WTC11 (cell line): Measurements from ENCODE around the gene SAMD5. TPM values are rescaled to one million over a fixed set of nuclear protein-coding genes. Genes with fewer than 3 reads are reported as not detected.

Experiments
- ATAC-seq: fragments of 200-7000 bp; cut with Tn5 transposase; 2 replicates; pipeline ENCODE4 v1.10.0; 2021; ENCODE audit warnings: mild to moderate bottlenecking, moderate library complexity
- CTCF ChIA-PET: fragments of 300-600 bp; sonication (Branson Sonifier 250); formaldehyde crosslinking; loops from one replicate; lab custom pipeline; 2021; ENCODE audit warnings: antibody characterized with exemption; lab: Charles Lee
- POLR2A ChIA-PET: fragments of 350-600 bp; sonication (Branson Sonifier 250); formaldehyde crosslinking; loops from one replicate; lab custom pipeline; 2021; ENCODE audit warnings: antibody characterized with exemption; lab: Charles Lee
- DNase-seq: peaks from one replicate; pipeline ENCODE4 v3.0.0; 2021; ENCODE audit warnings: low spot score
- H3K27ac Mint-ChIP-seq: 2 replicates; pipeline ENCODE4 v1.8.0; 2021; ENCODE audit warnings: mixed read lengths
- H3K27me3 Mint-ChIP-seq: 2 replicates; pipeline ENCODE4 v1.8.0; 2021; ENCODE audit warnings: low read depth, mild to moderate bottlenecking, moderate library complexity, mixed read lengths
- H3K36me3 Mint-ChIP-seq: 2 replicates; pipeline ENCODE4 v1.8.0; 2021; ENCODE audit warnings: mixed read lengths
- H3K4me1 Mint-ChIP-seq: 2 replicates; pipeline ENCODE4 v1.8.0; 2022; ENCODE audit warnings: mixed read lengths
- H3K4me3 Mint-ChIP-seq: 2 replicates; pipeline ENCODE4 v1.8.0; 2021; ENCODE audit warnings: mild to moderate bottlenecking, moderate library complexity, mixed read lengths
- H3K9me3 Mint-ChIP-seq: 2 replicates; pipeline ENCODE4 v1.8.0; 2021; ENCODE audit warnings: mixed read lengths
- FOXJ3 ChIP-seq: sonication (generic); formaldehyde crosslinking; IDR thresholded peaks from 2 replicates; pipeline ENCODE4 v1.9.0; 2021; ENCODE audit warnings: missing genetic modification reagents, mild to moderate bottlenecking, borderline replicate concordance
- GTF2I ChIP-seq: fragments of 250-450 bp; sonication (Bioruptor Pico); conservative IDR thresholded peaks from 2 replicates; pipeline ENCODE4 v1.4.0; 2021; ENCODE audit warnings: mild to moderate bottlenecking
- HMGA2 ChIP-seq: fragments of 250-450 bp; sonication (Bioruptor Pico); IDR thresholded peaks from 2 replicates; pipeline ENCODE4 v1.4.0; 2021; ENCODE audit warnings: mild to moderate bottlenecking, moderate library complexity
- JAZF1 ChIP-seq: fragments of 250-450 bp; sonication (Bioruptor Pico); IDR thresholded peaks from 2 replicates; pipeline ENCODE4 v1.9.0; 2021; ENCODE audit warnings: moderate library complexity, mild to moderate bottlenecking, inconsistent platforms
- KAT7 ChIP-seq: sonication (generic); formaldehyde crosslinking; IDR thresholded peaks from 2 replicates; pipeline ENCODE4 v1.8.1; 2023; ENCODE audit warnings: missing genetic modification reagents, mild to moderate bottlenecking, borderline replicate concordance
- MLX ChIP-seq: sonication (generic); formaldehyde crosslinking; IDR thresholded peaks from 2 replicates; pipeline ENCODE4 v1.8.1; 2023; ENCODE audit warnings: mild to moderate bottlenecking, missing genetic modification reagents, moderate library complexity
- NR2C2 ChIP-seq: sonication (generic); formaldehyde crosslinking; IDR thresholded peaks from 2 replicates; pipeline ENCODE4 v1.8.0; 2022; ENCODE audit warnings: mild to moderate bottlenecking, missing genetic modification reagents
- NR3C1 ChIP-seq: sonication (generic); formaldehyde crosslinking; conservative IDR thresholded peaks from 2 replicates; pipeline ENCODE4 v1.8.1; 2023; ENCODE audit warnings: low read depth, mild to moderate bottlenecking, missing genetic modification reagents
- RORB ChIP-seq: fragments of 250-450 bp; sonication (Bioruptor Pico); IDR thresholded peaks from 2 replicates; pipeline ENCODE4 v1.9.0; 2021; ENCODE audit warnings: mild to moderate bottlenecking
- SOX15 ChIP-seq: fragments of 250-450 bp; sonication (Bioruptor Pico); IDR thresholded peaks from 2 replicates; pipeline ENCODE4 v1.9.0; 2021; ENCODE audit warnings: mild to moderate bottlenecking
- TP53 ChIP-seq: sonication (generic); formaldehyde crosslinking; IDR thresholded peaks from 2 replicates; pipeline ENCODE4 v1.8.1; 2023; ENCODE audit warnings: mild to moderate bottlenecking, missing genetic modification reagents
- ZNF121 ChIP-seq: sonication (generic); formaldehyde crosslinking; IDR thresholded peaks from 2 replicates; pipeline ENCODE4 v1.8.0; 2023; ENCODE audit warnings: missing genetic modification reagents
- ZNF317 ChIP-seq: sonication (generic); formaldehyde crosslinking; IDR thresholded peaks from 2 replicates; pipeline ENCODE4 v1.8.1; 2023; ENCODE audit warnings: low read depth, mild to moderate bottlenecking, moderate library complexity, missing genetic modification reagents, borderline replicate concordance
- ZNF396 ChIP-seq: fragments of 250-450 bp; sonication (Bioruptor Pico); IDR thresholded peaks from 2 replicates; pipeline ENCODE4 v1.8.0; 2021; ENCODE audit warnings: mild to moderate bottlenecking, moderate library complexity, borderline replicate concordance
- ZNF671 ChIP-seq: fragments of 250-450 bp; sonication (Bioruptor Pico); IDR thresholded peaks from 2 replicates; pipeline ENCODE4 v1.8.0; 2021; ENCODE audit warnings: mild to moderate bottlenecking
- total RNA-seq: library from RNA; stranded (reverse); gene quantifications from 3 replicates; pipeline ENCODE4 v1.2.3, GENCODE V29; 2021
- TF ChIP-seq, protein P1 (sequence below): fragments of 250-450 bp; sonication (Bioruptor Pico); IDR thresholded peaks from 2 replicates; pipeline ENCODE4 v1.9.0; 2021; ENCODE audit warnings: mild to moderate bottlenecking
- TF ChIP-seq, protein P2 (sequence below): sonication (generic); formaldehyde crosslinking; IDR thresholded peaks from 2 replicates; pipeline ENCODE4 v1.8.0; 2023; ENCODE audit warnings: missing genetic modification reagents, mild to moderate bottlenecking, borderline replicate concordance
- TF ChIP-seq, protein P3 (sequence below): sonication (generic); formaldehyde crosslinking; IDR thresholded peaks from 2 replicates; pipeline ENCODE4 v1.8.0; 2022; ENCODE audit warnings: mild to moderate bottlenecking, missing genetic modification reagents
- TF ChIP-seq, protein P4 (sequence below): fragments of 250-450 bp; sonication (Bioruptor Pico); IDR thresholded peaks from 2 replicates; pipeline ENCODE4 v1.8.0; 2021; ENCODE audit warnings: mild to moderate bottlenecking

The SAMD5 gene
- total RNA-seq, 1 experiment from 2014 or later: 0.39 TPM

DNA sequence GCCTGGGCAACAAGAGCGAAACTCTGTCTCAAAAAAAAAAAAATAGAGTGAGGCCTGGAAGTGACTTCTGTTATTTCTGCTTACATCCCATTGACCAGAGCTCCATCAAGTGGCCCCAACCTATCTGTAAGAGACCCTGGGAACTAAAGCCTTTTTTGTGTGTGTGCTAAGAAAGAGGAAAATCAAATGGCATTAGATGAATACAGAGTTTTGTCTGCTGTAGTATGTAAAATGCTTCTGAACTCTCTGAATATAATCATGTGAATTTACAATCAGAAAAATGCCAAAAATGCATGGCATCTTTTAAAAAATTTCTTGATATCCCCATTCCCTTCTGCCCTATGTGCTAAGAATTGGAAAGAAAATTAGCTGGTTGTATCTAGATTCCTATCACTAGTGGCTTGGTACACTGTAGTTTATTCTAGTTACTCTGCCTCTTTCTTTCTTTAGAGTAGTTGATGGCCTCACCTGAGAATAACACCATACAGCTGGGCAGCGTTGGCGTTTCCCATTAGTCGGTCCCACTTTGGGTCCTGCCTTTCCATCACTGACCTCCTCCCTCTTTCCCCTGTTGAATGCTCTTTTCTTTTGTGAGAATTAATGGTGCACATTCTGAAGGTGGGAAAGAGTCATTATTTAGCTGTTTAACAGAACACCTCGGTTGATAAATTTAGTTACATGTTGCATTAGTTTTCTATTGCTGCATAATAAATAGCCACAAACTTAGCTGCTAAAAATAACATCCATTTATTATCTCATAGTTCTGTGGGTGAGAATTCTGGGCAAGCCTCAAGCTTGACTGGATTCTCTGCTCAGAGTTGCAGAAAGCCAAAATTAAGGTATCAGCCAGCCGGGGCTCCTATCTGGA, 38.2 kb downstream of the SAMD5 start:
- TF ChIP-seq RORB (CRISPR knock-in tag) (no peak), NR2C2 (CRISPR knock-in tag) (no peak), ZNF317 (CRISPR knock-in tag) (no peak), ZNF396 (CRISPR knock-in tag) (no peak), TP53 (no peak)
- Mint-ChIP-seq H3K27me3 (peaks cover 3% of the 10 kb centered on the region; the same call in 1 of the 2 replicates), H3K4me3 (no peak overlapping the region), H3K36me3 (peaks cover 13% of the 10 kb centered on the region), H3K4me1 (peaks cover 6% of the 10 kb centered on the region), H3K9me3 (peaks cover 18% of the 10 kb centered on the region), H3K27ac (no peak overlapping the region)
- DNase-seq (no peak), ATAC-seq (no peak)
- ChIA-PET CTCF (interaction anchor here (1.2 to 1.3 kb wide), 2 partner anchors 39 to 46 kb away, joined by 3 read pairs; partner anchors contain the start of gene SAMD5), POLR2A (interaction anchor here (0.5 kb wide), 1 partner anchor 155 kb away, joined by 3 read pairs; no protein-coding TSS in a partner anchor)

DNA sequence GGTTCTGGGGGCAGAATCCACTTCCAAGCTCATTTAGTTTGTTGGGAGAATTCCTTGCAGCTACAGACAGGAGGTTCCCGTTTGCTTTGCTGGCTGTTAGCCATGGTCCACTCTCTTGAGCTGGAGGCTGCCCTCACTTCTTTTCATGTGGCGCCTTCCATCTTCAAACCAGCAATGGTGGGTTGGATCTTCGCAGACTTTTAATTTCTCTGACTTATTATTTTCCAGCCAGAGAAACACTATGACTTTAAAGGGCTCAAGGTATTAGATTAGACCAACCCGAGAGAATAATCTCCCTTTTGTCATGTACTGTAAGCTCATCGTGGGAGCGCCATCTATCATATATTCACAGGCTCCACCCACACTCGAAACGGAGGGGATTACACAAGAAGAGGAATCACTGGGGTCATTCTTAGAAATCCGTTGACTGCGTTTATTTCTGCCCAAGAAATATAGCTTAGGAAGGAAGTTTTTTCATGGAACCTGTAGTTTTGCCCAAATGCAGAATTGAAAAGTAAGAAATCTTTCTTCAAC, 38.9 kb downstream of the SAMD5 start:
- H3K27ac Mint-ChIP-seq: no peak overlapping the region
- H3K4me3 Mint-ChIP-seq: no peak overlapping the region
- ATAC-seq: no peak
- no peak for DNase-seq
- CTCF ChIA-PET: interaction anchor here (1.2 to 1.3 kb wide), 2 partner anchors 39 to 45 kb away, joined by 3 read pairs; partner anchors contain the start of gene SAMD5
- H3K4me1 Mint-ChIP-seq: peaks cover 6% of the 10 kb centered on the region
- peaks cover 6% of the 10 kb centered on the region for H3K36me3 Mint-ChIP-seq
- TF ChIP-seq ZNF671 (CRISPR knock-in tag) (no peak), HMGA2 (no peak), ZNF317 (CRISPR knock-in tag) (no peak), JAZF1 (no peak), NR3C1 (CRISPR knock-in tag) (no peak), ZNF121 (CRISPR knock-in tag) (no peak), MLX (CRISPR knock-in tag) (no peak), KAT7 (CRISPR knock-in tag) (no peak)
- TF ChIP-seq, protein P1, sequence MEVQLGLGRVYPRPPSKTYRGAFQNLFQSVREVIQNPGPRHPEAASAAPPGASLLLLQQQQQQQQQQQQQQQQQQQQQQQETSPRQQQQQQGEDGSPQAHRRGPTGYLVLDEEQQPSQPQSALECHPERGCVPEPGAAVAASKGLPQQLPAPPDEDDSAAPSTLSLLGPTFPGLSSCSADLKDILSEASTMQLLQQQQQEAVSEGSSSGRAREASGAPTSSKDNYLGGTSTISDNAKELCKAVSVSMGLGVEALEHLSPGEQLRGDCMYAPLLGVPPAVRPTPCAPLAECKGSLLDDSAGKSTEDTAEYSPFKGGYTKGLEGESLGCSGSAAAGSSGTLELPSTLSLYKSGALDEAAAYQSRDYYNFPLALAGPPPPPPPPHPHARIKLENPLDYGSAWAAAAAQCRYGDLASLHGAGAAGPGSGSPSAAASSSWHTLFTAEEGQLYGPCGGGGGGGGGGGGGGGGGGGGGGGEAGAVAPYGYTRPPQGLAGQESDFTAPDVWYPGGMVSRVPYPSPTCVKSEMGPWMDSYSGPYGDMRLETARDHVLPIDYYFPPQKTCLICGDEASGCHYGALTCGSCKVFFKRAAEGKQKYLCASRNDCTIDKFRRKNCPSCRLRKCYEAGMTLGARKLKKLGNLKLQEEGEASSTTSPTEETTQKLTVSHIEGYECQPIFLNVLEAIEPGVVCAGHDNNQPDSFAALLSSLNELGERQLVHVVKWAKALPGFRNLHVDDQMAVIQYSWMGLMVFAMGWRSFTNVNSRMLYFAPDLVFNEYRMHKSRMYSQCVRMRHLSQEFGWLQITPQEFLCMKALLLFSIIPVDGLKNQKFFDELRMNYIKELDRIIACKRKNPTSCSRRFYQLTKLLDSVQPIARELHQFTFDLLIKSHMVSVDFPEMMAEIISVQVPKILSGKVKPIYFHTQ (CRISPR knock-in tag): no peak
- H3K9me3 Mint-ChIP-seq: peaks cover 11% of the 10 kb centered on the region
- no peaks in the 10 kb centered on the region; the same call in 1 of the 2 replicates for H3K27me3 Mint-ChIP-seq
- POLR2A ChIA-PET: interaction anchor here (0.5 kb wide), 1 partner anchor 154 kb away, joined by 3 read pairs; no protein-coding TSS in a partner anchor

DNA sequence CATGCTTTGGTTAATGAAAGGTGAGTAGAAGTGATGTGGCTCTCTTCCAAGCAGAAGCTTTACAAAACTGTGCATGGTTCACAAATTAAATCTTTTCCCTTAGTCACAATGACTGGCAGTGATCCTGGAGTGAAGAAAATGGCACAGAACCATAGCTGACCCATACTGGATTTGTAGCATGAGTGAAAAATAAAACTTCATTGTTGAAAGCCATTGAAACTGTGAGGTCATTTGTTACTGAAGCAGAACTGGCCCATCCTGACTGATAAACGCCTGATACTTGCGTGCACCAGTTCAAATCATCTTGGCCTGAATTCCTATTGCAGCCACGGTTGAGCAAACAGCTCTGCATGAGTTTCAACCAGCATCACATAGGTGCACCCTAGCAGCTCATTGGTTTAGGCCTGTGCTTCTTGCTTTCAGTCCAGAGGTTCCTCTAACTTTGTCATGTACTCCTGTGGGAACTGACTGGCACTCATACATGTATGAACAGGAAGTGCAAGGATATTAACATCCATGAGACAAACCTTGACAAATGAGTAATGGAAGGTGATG, 40.5 kb downstream of the SAMD5 start:
- DNase-seq: no peak
- H3K27ac Mint-ChIP-seq: no peak overlapping the region
- peaks cover 6% of the 10 kb centered on the region for H3K4me1 Mint-ChIP-seq
- ChIA-PET POLR2A (no interaction called here), CTCF (no interaction called here)
- H3K27me3 Mint-ChIP-seq: no peaks in the 10 kb centered on the region; the same call in 1 of the 2 replicates
- H3K36me3 Mint-ChIP-seq: no peaks in the 10 kb centered on the region
- ATAC-seq: no peak
- no peak overlapping the region for H3K4me3 Mint-ChIP-seq
- H3K9me3 Mint-ChIP-seq: peaks cover 4% of the 10 kb centered on the region; the same call in 1 of the 2 replicates
- TF ChIP-seq GTF2I (CRISPR knock-in tag) (no peak), RORB (CRISPR knock-in tag) (no peak), SOX15 (no peak), FOXJ3 (CRISPR knock-in tag) (no peak)
- TF ChIP-seq, protein P2, sequence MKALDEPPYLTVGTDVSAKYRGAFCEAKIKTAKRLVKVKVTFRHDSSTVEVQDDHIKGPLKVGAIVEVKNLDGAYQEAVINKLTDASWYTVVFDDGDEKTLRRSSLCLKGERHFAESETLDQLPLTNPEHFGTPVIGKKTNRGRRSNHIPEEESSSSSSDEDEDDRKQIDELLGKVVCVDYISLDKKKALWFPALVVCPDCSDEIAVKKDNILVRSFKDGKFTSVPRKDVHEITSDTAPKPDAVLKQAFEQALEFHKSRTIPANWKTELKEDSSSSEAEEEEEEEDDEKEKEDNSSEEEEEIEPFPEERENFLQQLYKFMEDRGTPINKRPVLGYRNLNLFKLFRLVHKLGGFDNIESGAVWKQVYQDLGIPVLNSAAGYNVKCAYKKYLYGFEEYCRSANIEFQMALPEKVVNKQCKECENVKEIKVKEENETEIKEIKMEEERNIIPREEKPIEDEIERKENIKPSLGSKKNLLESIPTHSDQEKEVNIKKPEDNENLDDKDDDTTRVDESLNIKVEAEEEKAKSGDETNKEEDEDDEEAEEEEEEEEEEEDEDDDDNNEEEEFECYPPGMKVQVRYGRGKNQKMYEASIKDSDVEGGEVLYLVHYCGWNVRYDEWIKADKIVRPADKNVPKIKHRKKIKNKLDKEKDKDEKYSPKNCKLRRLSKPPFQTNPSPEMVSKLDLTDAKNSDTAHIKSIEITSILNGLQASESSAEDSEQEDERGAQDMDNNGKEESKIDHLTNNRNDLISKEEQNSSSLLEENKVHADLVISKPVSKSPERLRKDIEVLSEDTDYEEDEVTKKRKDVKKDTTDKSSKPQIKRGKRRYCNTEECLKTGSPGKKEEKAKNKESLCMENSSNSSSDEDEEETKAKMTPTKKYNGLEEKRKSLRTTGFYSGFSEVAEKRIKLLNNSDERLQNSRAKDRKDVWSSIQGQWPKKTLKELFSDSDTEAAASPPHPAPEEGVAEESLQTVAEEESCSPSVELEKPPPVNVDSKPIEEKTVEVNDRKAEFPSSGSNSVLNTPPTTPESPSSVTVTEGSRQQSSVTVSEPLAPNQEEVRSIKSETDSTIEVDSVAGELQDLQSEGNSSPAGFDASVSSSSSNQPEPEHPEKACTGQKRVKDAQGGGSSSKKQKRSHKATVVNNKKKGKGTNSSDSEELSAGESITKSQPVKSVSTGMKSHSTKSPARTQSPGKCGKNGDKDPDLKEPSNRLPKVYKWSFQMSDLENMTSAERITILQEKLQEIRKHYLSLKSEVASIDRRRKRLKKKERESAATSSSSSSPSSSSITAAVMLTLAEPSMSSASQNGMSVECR (CRISPR knock-in tag): no peak
- TF ChIP-seq, protein P3, sequence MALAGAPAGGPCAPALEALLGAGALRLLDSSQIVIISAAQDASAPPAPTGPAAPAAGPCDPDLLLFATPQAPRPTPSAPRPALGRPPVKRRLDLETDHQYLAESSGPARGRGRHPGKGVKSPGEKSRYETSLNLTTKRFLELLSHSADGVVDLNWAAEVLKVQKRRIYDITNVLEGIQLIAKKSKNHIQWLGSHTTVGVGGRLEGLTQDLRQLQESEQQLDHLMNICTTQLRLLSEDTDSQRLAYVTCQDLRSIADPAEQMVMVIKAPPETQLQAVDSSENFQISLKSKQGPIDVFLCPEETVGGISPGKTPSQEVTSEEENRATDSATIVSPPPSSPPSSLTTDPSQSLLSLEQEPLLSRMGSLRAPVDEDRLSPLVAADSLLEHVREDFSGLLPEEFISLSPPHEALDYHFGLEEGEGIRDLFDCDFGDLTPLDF (CRISPR knock-in tag): no peak
- TF ChIP-seq, protein P4, sequence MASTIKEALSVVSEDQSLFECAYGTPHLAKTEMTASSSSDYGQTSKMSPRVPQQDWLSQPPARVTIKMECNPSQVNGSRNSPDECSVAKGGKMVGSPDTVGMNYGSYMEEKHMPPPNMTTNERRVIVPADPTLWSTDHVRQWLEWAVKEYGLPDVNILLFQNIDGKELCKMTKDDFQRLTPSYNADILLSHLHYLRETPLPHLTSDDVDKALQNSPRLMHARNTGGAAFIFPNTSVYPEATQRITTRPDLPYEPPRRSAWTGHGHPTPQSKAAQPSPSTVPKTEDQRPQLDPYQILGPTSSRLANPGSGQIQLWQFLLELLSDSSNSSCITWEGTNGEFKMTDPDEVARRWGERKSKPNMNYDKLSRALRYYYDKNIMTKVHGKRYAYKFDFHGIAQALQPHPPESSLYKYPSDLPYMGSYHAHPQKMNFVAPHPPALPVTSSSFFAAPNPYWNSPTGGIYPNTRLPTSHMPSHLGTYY: no peak
